Astrocyte (in vitro differentiated cells and primary cell): Measurements from ENCODE around the gene TNC.

ENCODE experiments used
- EZH2 ChIP-seq: IDR thresholded peaks from 2 replicates; pipeline ENCODE4 v1.6.1; 2012; ENCODE audit warnings: mild to moderate bottlenecking, low read length, inconsistent platforms; ENCODE audit not compliant: insufficient read depth
- TF ChIP-seq, protein P1 (sequence below): IDR thresholded peaks from 2 replicates; pipeline ENCODE4 v1.5.1; 2011; ENCODE audit warnings: low read depth, mild to moderate bottlenecking, inconsistent platforms, low read length, moderate library complexity; ENCODE audit not compliant: insufficient read depth

GRCh38 chr9:115152281-115152820 lies 34.4 kb upstream of the TNC start:
- TF ChIP-seq EZH2, result no peak
- TF ChIP-seq, protein P1, sequence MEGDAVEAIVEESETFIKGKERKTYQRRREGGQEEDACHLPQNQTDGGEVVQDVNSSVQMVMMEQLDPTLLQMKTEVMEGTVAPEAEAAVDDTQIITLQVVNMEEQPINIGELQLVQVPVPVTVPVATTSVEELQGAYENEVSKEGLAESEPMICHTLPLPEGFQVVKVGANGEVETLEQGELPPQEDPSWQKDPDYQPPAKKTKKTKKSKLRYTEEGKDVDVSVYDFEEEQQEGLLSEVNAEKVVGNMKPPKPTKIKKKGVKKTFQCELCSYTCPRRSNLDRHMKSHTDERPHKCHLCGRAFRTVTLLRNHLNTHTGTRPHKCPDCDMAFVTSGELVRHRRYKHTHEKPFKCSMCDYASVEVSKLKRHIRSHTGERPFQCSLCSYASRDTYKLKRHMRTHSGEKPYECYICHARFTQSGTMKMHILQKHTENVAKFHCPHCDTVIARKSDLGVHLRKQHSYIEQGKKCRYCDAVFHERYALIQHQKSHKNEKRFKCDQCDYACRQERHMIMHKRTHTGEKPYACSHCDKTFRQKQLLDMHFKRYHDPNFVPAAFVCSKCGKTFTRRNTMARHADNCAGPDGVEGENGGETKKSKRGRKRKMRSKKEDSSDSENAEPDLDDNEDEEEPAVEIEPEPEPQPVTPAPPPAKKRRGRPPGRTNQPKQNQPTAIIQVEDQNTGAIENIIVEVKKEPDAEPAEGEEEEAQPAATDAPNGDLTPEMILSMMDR, result no peak
